Measurements from ENCODE around the gene SRGAP3. TPM values are rescaled to one million over a fixed set of nuclear protein-coding genes. Genes with fewer than 3 reads are reported as not detected.

The SRGAP3 gene
- total RNA-seq, 6 experiments from 2014 or later, result 1.8 to 5.2 (median 3.1) TPM

GRCh38 chr3:8959668-8960067 lies 289.8 kb downstream of the SRGAP3 start:
- Histone ChIP-seq H3K27me3 (no peaks in the 10 kb centered on the region), H3K4me3 (no peak overlapping the region), H3K36me3 (no peaks in the 10 kb centered on the region), H3K9me3 (no peaks in the 10 kb centered on the region), H3K4me1 (peaks cover 0 to 21% (median 5%) of the 10 kb centered on the region in 4 donors), H3K27ac (no peak overlapping the region)
- 65% methylated on average over 8 of the region's 8 CpGs for WGBS (ENCODE audit: insufficient coverage, low coverage, low lambda C conversion rate, missing lambda C conversion rate)
- DNase-seq, result no peak
- intact Hi-C loops (cut with DNase I), result loop anchor here in 1 of 2 donors (10.0 kb wide), 1 partner anchor 195 kb away; the partner anchor contains the start of gene OXTR
- no peak for ATAC-seq
- TF ChIP-seq CTCF (IDR thresholded peaks at IDR 0.05), result no peak
- no peak for TF ChIP-seq POLR2A (IDR thresholded peaks at IDR 0.05)

- no peak for TF ChIP-seq POLR2A (IDR thresholded peaks at IDR 0.05)
- no peak for TF ChIP-seq CTCF (IDR thresholded peaks at IDR 0.05)
Measured at GRCh38 chr3:8954938-8955763, 294.3 kb downstream of the SRGAP3 start.

GRCh38 chr3:8953313-8953712 lies 296.1 kb downstream of the SRGAP3 start:
- H3K4me1 ChIP-seq, result no peaks in the 10 kb centered on the region
- no peak overlapping the region for H3K27ac ChIP-seq
- DNase-seq, result no peak
- H3K9me3 ChIP-seq, result no peaks in the 10 kb centered on the region
- H3K27me3 ChIP-seq, result no peaks in the 10 kb centered on the region
- intact Hi-C loops (cut with DNase I), result loop anchor here in 1 of 2 donors (10.0 kb wide), 1 partner anchor 189 kb away; the partner anchor contains the start of gene OXTR
- TF ChIP-seq POLR2A (IDR thresholded peaks at IDR 0.05), result no peak
- TF ChIP-seq CTCF (IDR thresholded peaks at IDR 0.05), result no peak
- H3K4me3 ChIP-seq, result no peak overlapping the region
- no peaks in the 10 kb centered on the region for H3K36me3 ChIP-seq
- no peak for ATAC-seq

More at GRCh38 chr3:8954938-8955763, 294.3 kb downstream of the SRGAP3 start:
- H3K27me3 ChIP-seq, result no peaks in the 10 kb centered on the region
- ATAC-seq (peak in 1 of 4 donors; percentile 38), DNase-seq (no peak)
- WGBS (ENCODE audit: insufficient coverage, low coverage, low lambda C conversion rate, missing lambda C conversion rate), result 100% methylated on average over 1 of the region's 4 CpGs
- no peak overlapping the region for H3K4me3 ChIP-seq
- intact Hi-C loops (cut with DNase I), result loop anchor here in 1 of 2 donors (10.0 kb wide), 1 partner anchor 190 kb away; the partner anchor contains the start of gene OXTR
- H3K36me3 ChIP-seq, result no peaks in the 10 kb centered on the region
- H3K27ac ChIP-seq, result no peak overlapping the region
- no peaks in the 10 kb centered on the region for H3K4me1 ChIP-seq
- no peaks in the 10 kb centered on the region for H3K9me3 ChIP-seq

- H3K9me3 ChIP-seq, result no peaks in the 10 kb centered on the region
- no peaks in the 10 kb centered on the region for H3K4me1 ChIP-seq
- DNase-seq (no peak), ATAC-seq (no peak)
- no peaks in the 10 kb centered on the region for H3K36me3 ChIP-seq
- H3K27me3 ChIP-seq, result no peaks in the 10 kb centered on the region
- H3K4me3 ChIP-seq, result no peak overlapping the region
- TF ChIP-seq POLR2A (IDR thresholded peaks at IDR 0.05) (no peak), CTCF (IDR thresholded peaks at IDR 0.05) (no peak)
- intact Hi-C loops (cut with DNase I), result loop anchor here in 1 of 2 donors (10.0 kb wide), 1 partner anchor 187 kb away; the partner anchor contains the start of gene OXTR
- no peak overlapping the region for H3K27ac ChIP-seq
Measured at GRCh38 chr3:8952130-8952529, 297.3 kb downstream of the SRGAP3 start.
